SJSA1 (cell line): ENCODE measurements around the gene ZHX3. TPM values are rescaled to one million over a fixed set of nuclear protein-coding genes. Genes with fewer than 3 reads are reported as not detected.

Source experiments
- DNase-seq, 2 experiments: peaks; one replicate each; pipeline ENCODE4 v3.0.0-alpha.2; 2015 to 2020; ENCODE audit warnings: low spot score in 2 of 2, low read depth in 1 of 2
- H3K27ac ChIP-seq: fragments of 250-450 bp; sonication (Bioruptor Pico); 2 replicates; pipeline ENCODE4 v1.5.1; 2020; ENCODE audit warnings: mild to moderate bottlenecking, moderate library complexity
- H3K27me3 ChIP-seq: fragments of 250-450 bp; sonication (Bioruptor Pico); replicated peaks from 2 replicates; pipeline ENCODE4 v1.5.1; 2020; ENCODE audit warnings: mild to moderate bottlenecking, moderate library complexity
- H3K36me3 ChIP-seq: fragments of 250-450 bp; sonication (Bioruptor Pico); 2 replicates; pipeline ENCODE4 v1.5.1; 2020; ENCODE audit warnings: mild to moderate bottlenecking
- H3K4me1 ChIP-seq: fragments of 250-450 bp; sonication (Bioruptor Pico); replicated peaks from 2 replicates; pipeline ENCODE4 v1.6.1; 2021; ENCODE audit warnings: mild to moderate bottlenecking
- H3K4me3 ChIP-seq: fragments of 250-450 bp; sonication (Bioruptor Pico); 2 replicates; pipeline ENCODE4 v1.5.1; 2020; ENCODE audit warnings: mild to moderate bottlenecking
- H3K9me3 ChIP-seq: fragments of 250-450 bp; sonication (Bioruptor Pico); replicated peaks from 2 replicates; pipeline ENCODE4 v1.5.1; 2020; ENCODE audit warnings: mild to moderate bottlenecking
- total RNA-seq: library from RNA; depleted of rRNA; stranded (reverse); fragments of >200 nt; shearing (Covaris generic); gene quantifications from 2 replicates; pipeline ENCODE4 v1.2.3, GENCODE V29; 2014

ZHX3 gene
- total RNA-seq, 1 experiment from 2014 or later, result 19.3 TPM

- H3K36me3 ChIP-seq, result no peaks in the 10 kb centered on the region
- H3K4me3 ChIP-seq, result no peak overlapping the region
- DNase-seq, result no peak
- H3K27ac ChIP-seq, result no peak overlapping the region
- H3K4me1 ChIP-seq, result peaks cover 1% of the 10 kb centered on the region; the same call in 1 of the 2 replicates
- H3K9me3 ChIP-seq, result no peaks in the 10 kb centered on the region
- peaks cover 19% of the 10 kb centered on the region for H3K27me3 ChIP-seq
These were observed 43.6 kb upstream of the ZHX3 start for GRCh38 chr20:41360831-41361756.

GRCh38 chr20:41359541-41360011 lies 42.0 kb upstream of the ZHX3 start:
- no peak overlapping the region for H3K4me3 ChIP-seq

GRCh38 chr20:41358717-41359116 lies 41.2 kb upstream of the ZHX3 start:
- H3K4me3 ChIP-seq, result no peak overlapping the region
- no peaks in the 10 kb centered on the region for H3K27me3 ChIP-seq
- no peaks in the 10 kb centered on the region for H3K36me3 ChIP-seq
- H3K4me1 ChIP-seq, result no peaks in the 10 kb centered on the region
- no peaks in the 10 kb centered on the region for H3K9me3 ChIP-seq
- H3K27ac ChIP-seq, result no peak overlapping the region
- no peak for DNase-seq

More at GRCh38 chr20:41359541-41360011, 42.0 kb upstream of the ZHX3 start:
- no peak for DNase-seq
- H3K9me3 ChIP-seq, result no peaks in the 10 kb centered on the region
- peaks cover 6% of the 10 kb centered on the region for H3K27me3 ChIP-seq
- no peak overlapping the region for H3K27ac ChIP-seq
- H3K36me3 ChIP-seq, result no peaks in the 10 kb centered on the region
- H3K4me1 ChIP-seq, result no peaks in the 10 kb centered on the region

GRCh38 chr20:41358230-41358629 lies 40.7 kb upstream of the ZHX3 start:
- H3K27ac ChIP-seq, result no peak overlapping the region
- H3K36me3 ChIP-seq, result no peaks in the 10 kb centered on the region
- H3K27me3 ChIP-seq, result no peaks in the 10 kb centered on the region

GRCh38 chr20:41357424-41358163 lies 40.1 kb upstream of the ZHX3 start:
- Histone ChIP-seq H3K27me3 (no peaks in the 10 kb centered on the region), H3K27ac (no peak overlapping the region), H3K9me3 (no peaks in the 10 kb centered on the region), H3K4me3 (no peak overlapping the region), H3K36me3 (no peaks in the 10 kb centered on the region), H3K4me1 (no peaks in the 10 kb centered on the region)
- no peak for DNase-seq

More at GRCh38 chr20:41358230-41358629, 40.7 kb upstream of the ZHX3 start:
- Histone ChIP-seq H3K4me3 (no peak overlapping the region), H3K9me3 (no peaks in the 10 kb centered on the region), H3K4me1 (no peaks in the 10 kb centered on the region)
- DNase-seq, result no peak

GRCh38 chr20:41356951-41357350 lies 39.4 kb upstream of the ZHX3 start:
- Histone ChIP-seq H3K27me3 (no peaks in the 10 kb centered on the region), H3K27ac (no peak overlapping the region), H3K4me1 (no peaks in the 10 kb centered on the region), H3K9me3 (no peaks in the 10 kb centered on the region), H3K36me3 (no peaks in the 10 kb centered on the region), H3K4me3 (no peak overlapping the region)
- no peak for DNase-seq

- no peaks in the 10 kb centered on the region for H3K36me3 ChIP-seq
- no peaks in the 10 kb centered on the region for H3K27me3 ChIP-seq
- H3K4me1 ChIP-seq, result no peaks in the 10 kb centered on the region
- H3K4me3 ChIP-seq, result no peak overlapping the region
- no peak overlapping the region for H3K27ac ChIP-seq
- DNase-seq, result no peak
- no peaks in the 10 kb centered on the region for H3K9me3 ChIP-seq
These were observed 38.2 kb upstream of the ZHX3 start for GRCh38 chr20:41355598-41356203.

- no peaks in the 10 kb centered on the region for H3K27me3 ChIP-seq
- H3K9me3 ChIP-seq, result no peaks in the 10 kb centered on the region
- no peaks in the 10 kb centered on the region for H3K4me1 ChIP-seq
- no peaks in the 10 kb centered on the region for H3K36me3 ChIP-seq
- no peak for DNase-seq
- no peak overlapping the region for H3K4me3 ChIP-seq
- no peak overlapping the region for H3K27ac ChIP-seq
These were observed 37.7 kb upstream of the ZHX3 start for GRCh38 chr20:41355192-41355591.

GRCh38 chr20:41353530-41353929 lies 36.0 kb upstream of the ZHX3 start:
- Histone ChIP-seq H3K9me3 (no peaks in the 10 kb centered on the region), H3K27ac (no peak overlapping the region), H3K27me3 (no peaks in the 10 kb centered on the region), H3K36me3 (no peaks in the 10 kb centered on the region), H3K4me1 (no peaks in the 10 kb centered on the region), H3K4me3 (no peak overlapping the region)
- DNase-seq, result no peak

- Histone ChIP-seq H3K27me3 (no peaks in the 10 kb centered on the region), H3K4me1 (no peaks in the 10 kb centered on the region), H3K4me3 (no peak overlapping the region), H3K36me3 (no peaks in the 10 kb centered on the region), H3K27ac (no peak overlapping the region), H3K9me3 (no peaks in the 10 kb centered on the region)
- DNase-seq, result no peak
These were observed 35.1 kb upstream of the ZHX3 start for GRCh38 chr20:41352666-41353065.

- H3K27me3 ChIP-seq, result no peaks in the 10 kb centered on the region
- H3K9me3 ChIP-seq, result no peaks in the 10 kb centered on the region
- no peak for DNase-seq
- H3K36me3 ChIP-seq, result no peaks in the 10 kb centered on the region
- H3K4me1 ChIP-seq, result no peaks in the 10 kb centered on the region
- H3K4me3 ChIP-seq, result no peak overlapping the region
- no peak overlapping the region for H3K27ac ChIP-seq
These were observed 34.6 kb upstream of the ZHX3 start for GRCh38 chr20:41352106-41352505.

GRCh38 chr20:41350408-41350962 lies 33.0 kb upstream of the ZHX3 start:
- H3K36me3 ChIP-seq, result no peaks in the 10 kb centered on the region
- H3K4me3 ChIP-seq, result no peak overlapping the region
- no peak overlapping the region for H3K27ac ChIP-seq

GRCh38 chr20:41349943-41350342 lies 32.4 kb upstream of the ZHX3 start:
- DNase-seq, result no peak
- no peak overlapping the region for H3K27ac ChIP-seq

More at GRCh38 chr20:41350408-41350962, 33.0 kb upstream of the ZHX3 start:
- Histone ChIP-seq H3K4me1 (no peaks in the 10 kb centered on the region), H3K27me3 (no peaks in the 10 kb centered on the region), H3K9me3 (no peaks in the 10 kb centered on the region)
- no peak for DNase-seq

More at GRCh38 chr20:41349943-41350342, 32.4 kb upstream of the ZHX3 start:
- H3K36me3 ChIP-seq, result no peaks in the 10 kb centered on the region
- no peaks in the 10 kb centered on the region for H3K9me3 ChIP-seq
- H3K4me1 ChIP-seq, result no peaks in the 10 kb centered on the region
- H3K27me3 ChIP-seq, result no peaks in the 10 kb centered on the region
- H3K4me3 ChIP-seq, result no peak overlapping the region
